NCI-H446 (cell line): ENCODE results near the gene FADS2.

Source experiments
- DNase-seq, 2 experiments: peaks; one replicate each; lab custom pipeline; 2025; lab: John Stamatoyannopoulos, UW

FADS2 gene

GRCh38 chr11:61795876-61796526 lies 32.1 kb upstream of the FADS2 start:
- DNase-seq: no peak

- DNase-seq: peak; percentile 75 to 88
Observed at GRCh38 chr11:61797263-61797944, 30.7 kb upstream of the FADS2 start.

- no peak for DNase-seq
Observed at GRCh38 chr11:61799665-61800284, 28.3 kb upstream of the FADS2 start.

- no peak for DNase-seq
Observed at GRCh38 chr11:61800331-61801281, 27.5 kb upstream of the FADS2 start.

GRCh38 chr11:61802605-61803004 lies 25.5 kb upstream of the FADS2 start:
- DNase-seq: no peak

GRCh38 chr11:61803889-61804647 lies 24.0 kb upstream of the FADS2 start:
- no peak for DNase-seq

- no peak for DNase-seq
Observed at GRCh38 chr11:61805146-61805545, 23.0 kb upstream of the FADS2 start.

GRCh38 chr11:61806785-61807184 lies 21.3 kb upstream of the FADS2 start:
- no peak for DNase-seq

GRCh38 chr11:61810671-61811175 lies 17.4 kb upstream of the FADS2 start:
- DNase-seq: no peak

- DNase-seq: no peak
Observed at GRCh38 chr11:61811831-61812230, 16.3 kb upstream of the FADS2 start.

GRCh38 chr11:61812736-61813411 lies 15.2 kb upstream of the FADS2 start:
- no peak for DNase-seq

- no peak for DNase-seq
Observed at GRCh38 chr11:61814247-61814957, 13.7 kb upstream of the FADS2 start.

- no peak for DNase-seq
Observed at GRCh38 chr11:61814958-61815789, 12.9 kb upstream of the FADS2 start.

GRCh38 chr11:61815790-61816735 lies 12.0 kb upstream of the FADS2 start:
- peak in 1 of 2 experiments; percentile 64 for DNase-seq

GRCh38 chr11:61816736-61817455 lies 11.2 kb upstream of the FADS2 start, which contains the start of gene FADS1:
FADS1 (minus strand) TSS chr11:61817003; CDS start chr11:61816929, 74 bp downstream.
- peak; percentile 95 to 98 for DNase-seq

GRCh38 chr11:61817471-61818202 lies 10.5 kb upstream of the FADS2 start:
- no peak for DNase-seq
